Effector memory CD8-positive, alpha-beta T cell (primary cell): Measurements from ENCODE around the gene PPP2R2C.

ENCODE experiments used
- ATAC-seq: fragments of 150-1000 bp; cut with Tn5 transposase; replicated peaks from 2 replicates; pipeline ENCODE4 v1.10.0; 2021; ENCODE audit warnings: mild to moderate bottlenecking, moderate library complexity
- DNase-seq, 3 experiments: peaks; one replicate each; pipeline ENCODE4 v3.0.0; 2021
- H3K27ac Mint-ChIP-seq, 2 donors: one replicate each; pipeline ENCODE4 v1.8.0; 2022; ENCODE audit warnings: mild to moderate bottlenecking in 2 of 2, mixed read lengths in 2 of 2, moderate library complexity in 2 of 2
- H3K27me3 Mint-ChIP-seq, 2 donors: one replicate each; pipeline ENCODE4 v1.8.0; 2022; ENCODE audit warnings: mixed read lengths in 2 of 2
- H3K36me3 Mint-ChIP-seq: one replicate; pipeline ENCODE4 v1.8.0; 2022; ENCODE audit warnings: mild to moderate bottlenecking, moderate library complexity, mixed read lengths; ENCODE audit not compliant: insufficient read depth
- H3K4me1 Mint-ChIP-seq, 2 donors: one replicate each; pipeline ENCODE4 v1.8.0; 2022; ENCODE audit warnings: low read depth in 2 of 2, mixed read lengths in 2 of 2
- H3K4me3 Mint-ChIP-seq, 2 donors: one replicate each; pipeline ENCODE4 v1.8.0; 2022; ENCODE audit warnings: mild to moderate bottlenecking in 2 of 2, mixed read lengths in 2 of 2, moderate library complexity in 2 of 2
- H3K9me3 Mint-ChIP-seq, 2 donors: one replicate each; pipeline ENCODE4 v1.8.0; 2022; ENCODE audit warnings: mixed read lengths in 2 of 2

The PPP2R2C gene

DNA sequence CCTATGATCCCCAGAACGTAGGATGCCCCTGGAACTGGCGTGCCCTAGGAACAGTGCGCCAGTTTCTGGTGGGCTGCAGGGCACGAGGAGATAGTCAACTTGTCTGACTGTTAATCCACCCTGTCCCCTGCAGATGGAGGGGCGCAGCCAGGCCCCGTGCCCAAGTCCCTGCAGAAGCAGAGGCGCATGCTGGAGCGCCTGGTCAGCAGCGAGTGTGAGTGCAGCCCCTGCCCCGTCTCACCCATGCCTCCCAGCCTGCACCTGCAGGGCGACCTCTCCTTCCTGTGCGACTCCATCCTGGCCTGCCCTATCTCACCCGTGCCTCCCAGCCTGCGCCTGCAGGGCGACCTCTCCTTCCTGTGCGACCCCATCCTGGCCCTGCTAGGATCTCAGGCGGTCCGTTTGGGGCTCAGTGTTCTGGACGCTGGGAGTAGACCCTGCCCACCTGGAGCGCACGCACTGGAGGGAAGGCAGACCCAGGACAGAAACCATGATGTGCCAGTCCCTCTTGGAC, 180.6 kb downstream of the PPP2R2C start:
- no peaks in the 10 kb centered on the region for H3K9me3 Mint-ChIP-seq
- no peak overlapping the region for H3K4me3 Mint-ChIP-seq
- no peaks in the 10 kb centered on the region for H3K27me3 Mint-ChIP-seq
- ATAC-seq, result no peak
- H3K36me3 Mint-ChIP-seq, result no peaks in the 10 kb centered on the region
- no peak overlapping the region for H3K27ac Mint-ChIP-seq
- DNase-seq, result no peak
- H3K4me1 Mint-ChIP-seq, result no peaks in the 10 kb centered on the region

DNA sequence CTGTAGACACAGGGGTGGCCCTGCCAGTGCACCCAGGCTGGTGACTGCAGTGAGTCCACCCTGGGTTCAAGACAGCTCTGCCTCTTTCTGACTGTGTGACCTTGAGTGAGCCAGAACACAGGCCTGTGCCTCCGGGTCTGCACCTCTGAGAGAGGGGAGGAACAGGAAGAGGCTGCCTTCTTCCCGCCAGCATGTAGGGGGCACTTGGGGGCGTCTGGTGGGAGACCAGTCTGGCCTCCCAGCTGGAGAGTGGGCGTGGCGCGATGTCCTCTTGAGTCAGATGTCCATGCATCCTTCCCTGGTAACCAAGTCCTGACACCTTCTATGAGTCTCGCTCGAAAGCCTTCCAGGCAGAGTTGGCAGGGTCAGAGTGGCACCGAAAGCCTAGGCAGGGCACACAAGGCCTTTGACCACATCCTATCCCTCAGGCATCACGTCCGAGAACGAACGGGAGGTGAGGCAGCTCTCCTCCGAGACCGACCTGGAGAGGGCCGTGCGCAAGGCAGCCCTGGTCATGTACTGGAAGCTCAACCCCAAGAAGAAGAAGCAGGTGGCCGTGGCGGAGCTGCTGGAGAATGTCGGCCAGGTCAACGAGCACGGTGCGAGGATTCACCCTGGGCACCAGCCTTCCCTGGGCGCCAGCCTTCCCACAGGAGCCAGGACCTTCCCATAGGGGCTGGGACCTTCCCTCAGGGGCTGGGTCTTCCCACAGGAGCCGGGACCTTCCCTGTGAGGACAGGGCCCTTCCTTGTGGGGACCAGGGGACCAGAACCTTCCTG, 181.5 kb downstream of the PPP2R2C start:
- no peaks in the 10 kb centered on the region for H3K27me3 Mint-ChIP-seq
- H3K9me3 Mint-ChIP-seq, result no peaks in the 10 kb centered on the region
- H3K36me3 Mint-ChIP-seq, result no peaks in the 10 kb centered on the region
- DNase-seq (no peak), ATAC-seq (no peak)
- H3K27ac Mint-ChIP-seq, result no peak overlapping the region
- H3K4me3 Mint-ChIP-seq, result no peak overlapping the region
- no peaks in the 10 kb centered on the region for H3K4me1 Mint-ChIP-seq

GRCh38 chr4:6290256-6290655, 182.2 kb downstream of the PPP2R2C start:
- Mint-ChIP-seq H3K27ac (no peak overlapping the region), H3K9me3 (no peaks in the 10 kb centered on the region), H3K4me1 (no peaks in the 10 kb centered on the region), H3K4me3 (no peak overlapping the region), H3K36me3 (no peaks in the 10 kb centered on the region), H3K27me3 (no peaks in the 10 kb centered on the region)
- no peak for DNase-seq
- ATAC-seq, result no peak

- DNase-seq (no peak), ATAC-seq (no peak)
- Mint-ChIP-seq H3K36me3 (no peaks in the 10 kb centered on the region), H3K4me3 (no peak overlapping the region), H3K9me3 (no peaks in the 10 kb centered on the region), H3K27ac (peak overlapping the region in 1 of 2 donors; percentile 69), H3K4me1 (no peaks in the 10 kb centered on the region), H3K27me3 (no peaks in the 10 kb centered on the region)
Observed at GRCh38 chr4:6288871-6289270, 183.5 kb downstream of the PPP2R2C start.

DNA sequence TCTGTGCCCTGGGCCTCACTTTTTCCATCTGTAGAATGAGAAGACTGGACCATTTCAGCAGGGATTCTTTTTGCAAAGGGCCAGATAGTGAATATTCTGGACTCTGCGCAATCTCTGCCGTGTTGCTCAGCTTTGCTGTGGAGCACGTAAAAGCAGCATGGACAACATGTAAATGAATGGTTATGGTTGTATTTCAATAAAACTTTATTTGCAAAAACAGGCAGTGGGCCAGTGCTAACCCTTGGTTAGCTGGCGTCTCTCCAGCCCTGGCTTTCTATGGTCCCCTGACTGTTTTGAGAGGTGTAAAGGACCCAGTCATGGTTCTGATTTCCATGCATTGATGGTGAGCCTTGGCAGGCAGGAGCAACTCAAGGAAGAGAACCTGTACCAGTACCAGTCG, 184.1 kb downstream of the PPP2R2C start:
- no peak for ATAC-seq
- Mint-ChIP-seq H3K4me1 (no peaks in the 10 kb centered on the region), H3K4me3 (no peak overlapping the region), H3K9me3 (no peaks in the 10 kb centered on the region), H3K27ac (peak overlapping the region in 1 of 2 donors; percentile 69), H3K36me3 (no peaks in the 10 kb centered on the region), H3K27me3 (no peaks in the 10 kb centered on the region)
- DNase-seq, result no peak

GRCh38 chr4:6287017-6287788, 185.2 kb downstream of the PPP2R2C start:
- DNase-seq (no peak), ATAC-seq (no peak)
- Mint-ChIP-seq H3K36me3 (no peaks in the 10 kb centered on the region), H3K27ac (no peak overlapping the region), H3K9me3 (no peaks in the 10 kb centered on the region), H3K4me3 (no peak overlapping the region), H3K4me1 (no peaks in the 10 kb centered on the region), H3K27me3 (no peaks in the 10 kb centered on the region)

- DNase-seq, result no peak
- Mint-ChIP-seq H3K36me3 (no peaks in the 10 kb centered on the region), H3K9me3 (no peaks in the 10 kb centered on the region), H3K27me3 (no peaks in the 10 kb centered on the region), H3K27ac (no peak overlapping the region), H3K4me1 (peaks cover 4 to 10% of the 10 kb centered on the region in 2 donors), H3K4me3 (no peak overlapping the region)
- ATAC-seq, result no peak
Observed at GRCh38 chr4:6283282-6283681, 189.1 kb downstream of the PPP2R2C start.

- H3K36me3 Mint-ChIP-seq, result no peaks in the 10 kb centered on the region
- DNase-seq (no peak), ATAC-seq (no peak)
- no peak overlapping the region for H3K27ac Mint-ChIP-seq
- no peaks in the 10 kb centered on the region for H3K27me3 Mint-ChIP-seq
- no peak overlapping the region for H3K4me3 Mint-ChIP-seq
- H3K4me1 Mint-ChIP-seq, result peaks cover 4 to 12% of the 10 kb centered on the region in 2 donors
- H3K9me3 Mint-ChIP-seq, result no peaks in the 10 kb centered on the region
Observed at GRCh38 chr4:6282314-6282771, 190.1 kb downstream of the PPP2R2C start.

GRCh38 chr4:6281436-6282313, 190.7 kb downstream of the PPP2R2C start:
- H3K36me3 Mint-ChIP-seq, result no peaks in the 10 kb centered on the region
- H3K4me3 Mint-ChIP-seq, result no peak overlapping the region
- H3K9me3 Mint-ChIP-seq, result no peaks in the 10 kb centered on the region
- DNase-seq (no peak), ATAC-seq (no peak)
- no peak overlapping the region for H3K27ac Mint-ChIP-seq
- H3K4me1 Mint-ChIP-seq, result peaks cover 4 to 12% of the 10 kb centered on the region in 2 donors
- H3K27me3 Mint-ChIP-seq, result no peaks in the 10 kb centered on the region

DNA sequence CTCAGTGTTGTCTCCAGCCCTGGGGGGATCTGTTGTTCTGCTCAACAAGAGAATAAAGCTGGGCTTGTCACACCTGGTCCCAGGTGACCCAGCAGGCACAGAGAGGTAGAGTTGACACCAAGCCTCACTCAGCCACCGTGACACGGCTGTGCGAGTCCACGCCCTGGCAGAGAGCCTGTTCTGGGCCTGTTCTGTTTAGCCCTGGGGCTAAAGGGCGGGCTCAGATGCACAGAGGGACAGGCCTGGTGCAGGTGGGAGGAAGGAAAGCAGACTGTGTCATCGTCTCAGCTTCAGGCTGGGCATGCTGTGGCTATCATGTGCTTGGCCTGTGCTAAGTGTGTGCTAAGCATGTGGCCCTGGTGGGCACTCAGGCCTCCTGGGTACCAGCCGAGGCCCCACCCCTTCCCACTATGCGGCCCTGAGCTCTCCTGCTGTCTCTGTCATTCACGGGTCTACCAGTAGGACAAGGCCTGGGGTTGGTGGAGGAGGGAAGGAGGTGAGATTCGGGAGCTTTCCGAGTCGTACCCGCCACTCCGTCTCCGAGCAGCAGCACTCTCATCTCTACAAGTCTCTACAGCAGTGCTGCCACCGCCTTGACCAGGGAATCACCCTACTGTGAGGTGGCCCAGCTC, 191.9 kb downstream of the PPP2R2C start:
- no peak for DNase-seq

DNA sequence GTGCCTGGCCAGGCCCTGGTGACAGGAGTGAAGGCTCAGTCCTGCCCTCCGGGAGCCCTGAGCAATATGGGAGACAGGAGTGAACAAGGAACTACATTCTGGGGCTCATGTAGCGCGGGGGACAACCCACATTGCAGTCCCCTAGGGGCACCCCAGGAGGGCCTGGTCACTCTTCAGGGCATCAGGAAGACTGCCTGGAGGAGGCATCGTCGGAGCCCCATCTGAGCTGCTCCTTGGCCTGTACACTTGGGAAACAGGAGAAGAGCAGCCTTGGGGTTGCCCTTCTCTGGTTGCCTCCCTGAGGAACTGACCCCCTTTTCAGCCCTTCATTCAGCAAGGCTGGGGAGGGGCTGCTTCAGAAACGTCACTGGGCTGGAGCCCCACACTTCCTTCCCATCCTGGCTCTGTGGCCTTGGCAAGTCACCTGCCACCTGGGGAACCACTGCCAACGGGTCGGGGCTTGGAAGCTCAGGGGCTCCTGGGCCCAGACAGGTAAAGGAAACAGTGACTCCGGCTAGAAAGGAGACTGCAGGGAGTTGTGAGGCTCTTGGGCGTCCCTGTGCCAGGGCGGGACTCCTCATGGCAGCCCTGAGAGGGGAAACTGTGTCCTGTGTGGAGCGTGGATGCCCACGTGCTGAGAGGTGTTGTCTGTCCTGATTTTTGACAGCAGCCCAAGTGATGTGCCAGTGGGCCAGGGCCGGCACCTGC, 192.7 kb downstream of the PPP2R2C start:
- no peak for DNase-seq
- no peak overlapping the region for H3K27ac Mint-ChIP-seq
- H3K27me3 Mint-ChIP-seq, result no peaks in the 10 kb centered on the region
- H3K9me3 Mint-ChIP-seq, result no peaks in the 10 kb centered on the region
- H3K36me3 Mint-ChIP-seq, result no peaks in the 10 kb centered on the region
- H3K4me3 Mint-ChIP-seq, result no peak overlapping the region
- ATAC-seq, result no peak
- H3K4me1 Mint-ChIP-seq, result peaks cover 4 to 12% of the 10 kb centered on the region in 2 donors

More for the DNA sequence above, 191.9 kb downstream of the PPP2R2C start:
- no peaks in the 10 kb centered on the region for H3K36me3 Mint-ChIP-seq
- peaks cover 4 to 12% of the 10 kb centered on the region in 2 donors for H3K4me1 Mint-ChIP-seq
- no peaks in the 10 kb centered on the region for H3K9me3 Mint-ChIP-seq
- no peaks in the 10 kb centered on the region for H3K27me3 Mint-ChIP-seq
- H3K27ac Mint-ChIP-seq, result peak overlapping the region in 1 of 2 donors; percentile 81
- no peak overlapping the region for H3K4me3 Mint-ChIP-seq
- ATAC-seq, result no peak

GRCh38 chr4:6278801-6279197, 193.6 kb downstream of the PPP2R2C start:
- H3K27ac Mint-ChIP-seq, result peak overlapping the region; percentile 8 to 75
- ATAC-seq (peak; percentile 72), DNase-seq (no peak)
- H3K4me1 Mint-ChIP-seq, result peaks cover 4 to 15% of the 10 kb centered on the region in 2 donors
- H3K36me3 Mint-ChIP-seq, result no peaks in the 10 kb centered on the region
- peak overlapping the region; percentile 55 to 56 for H3K4me3 Mint-ChIP-seq
- no peaks in the 10 kb centered on the region for H3K9me3 Mint-ChIP-seq
- H3K27me3 Mint-ChIP-seq, result no peaks in the 10 kb centered on the region
